Small intestine (tissue), 7 donors: ENCODE measurements around the gene NDUFA5. TPM values are rescaled to one million over a fixed set of nuclear protein-coding genes. Genes with fewer than 3 reads are reported as not detected.
A peak's percentile ranks its signal among the peaks of the same experiment; 100 is the strongest.
"Not testable (repeated sequence)": the region's sequence is repeated elsewhere in the genome, so short reads cannot be mapped to it uniquely, and the experiment has no call there.

ENCODE experiments used
- DNase-seq, 2 donors: peaks; one replicate each; pipeline versions ENCODE4 v3.0.0 to v3.0.0-alpha.2; 2013
- FAIRE-seq: peaks from 2 replicates; lab custom pipeline; 2012; peaks lifted over from hg19 to GRCh38; lab: Jason Lieb, UNC
- H3K27ac ChIP-seq, 3 donors: one replicate each; pipeline ENCODE4 v1.5.1; 2013; ENCODE audit warnings: low read length in 2 of 3, mild to moderate bottlenecking in 2 of 3, control low read depth in 1 of 3, inconsistent platforms in 1 of 3, low read depth in 1 of 3, moderate library complexity in 1 of 3
- H3K27me3 ChIP-seq, 3 donors: one replicate each; pipeline ENCODE4 v1.6.1; 2013; ENCODE audit warnings: low read length in 3 of 3, inconsistent platforms in 1 of 3; ENCODE audit not compliant: control insufficient read depth in 3 of 3, insufficient read depth in 3 of 3
- H3K36me3 ChIP-seq, 3 donors: one replicate each; pipeline ENCODE4 v1.6.1; 2013; ENCODE audit warnings: low read length in 3 of 3, inconsistent platforms in 1 of 3, low read depth in 1 of 3, mild to moderate bottlenecking in 1 of 3, moderate library complexity in 1 of 3; ENCODE audit not compliant: control insufficient read depth in 3 of 3, insufficient read depth in 2 of 3
- H3K4me1 ChIP-seq, 3 donors: one replicate each; pipeline ENCODE4 v1.6.1; 2013; ENCODE audit warnings: low read length in 2 of 3, inconsistent platforms in 1 of 3, low read depth in 1 of 3, mild to moderate bottlenecking in 1 of 3, moderate library complexity in 1 of 3; ENCODE audit not compliant: control insufficient read depth in 3 of 3, insufficient read depth in 2 of 3
- H3K4me3 ChIP-seq, 3 donors: one replicate each; pipeline ENCODE4 v1.5.1; 2013; ENCODE audit warnings: low read length in 3 of 3, control low read depth in 1 of 3, inconsistent platforms in 1 of 3, low read depth in 1 of 3, mild to moderate bottlenecking in 1 of 3, moderate library complexity in 1 of 3
- H3K9me3 ChIP-seq, 2 donors: one replicate each; pipeline ENCODE4 v1.6.1; 2013; ENCODE audit warnings: low read depth in 1 of 2, low read length in 1 of 2; ENCODE audit not compliant: control insufficient read depth in 2 of 2, insufficient read depth in 1 of 2
- WGBS, 3 donors: extraction: QIAGEN DNeasy Blood & Tissue Kit; methylation state at CpG; one replicate each; pipeline ENCODE4 v1.1.7; 2013; 5-methylcytosine and 5-hydroxymethylcytosine counted together
- polyA plus RNA-seq, 4 donors: library from polyadenylated mRNA; stranded (reverse) in 3 of 4; unstranded in 1 of 4; fragments of 200-250 nt in 3 of 4; fragments of 120-200 nt in 1 of 4; gene quantifications; one replicate each; pipeline versions ENCODE4 v1.2.1 to v1.2.3, GENCODE V29; 2013
- donor health status: healthy with polysubstance abuse.
- donor health status: control.
- donor health status: control.
- donor health status: Bipolar disorder and iron deficiency.
- donor health status: healthy.

The NDUFA5 gene
- polyA plus RNA-seq, 4 donors, result 69.4 to 225 (median 135) TPM

- not testable (repeated sequence) for FAIRE-seq, H3K27ac ChIP-seq, H3K4me1 ChIP-seq, H3K4me3 ChIP-seq, H3K9me3 ChIP-seq, H3K36me3 ChIP-seq, DNase-seq
- peaks cover 0 to 20% (median 0%) of the 10 kb centered on the region in 3 donors for H3K27me3 ChIP-seq
- WGBS, 3 donors, result 91 to 95% (median 91%) methylated on average over 13 of the region's 13 CpGs
Measured at GRCh38 chr7:123530035-123530591, 27.5 kb downstream of the NDUFA5 start.

GRCh38 chr7:123528265-123528664 is 29.4 kb downstream of the NDUFA5 start:
- DNase-seq (no peak), FAIRE-seq (no peak)
- Histone ChIP-seq H3K4me1 (no peaks in the 10 kb centered on the region), H3K4me3 (no peak overlapping the region), H3K9me3 (no peaks in the 10 kb centered on the region), H3K27ac (no peak overlapping the region), H3K36me3 (no peaks in the 10 kb centered on the region), H3K27me3 (peaks cover 0 to 13% (median 0%) of the 10 kb centered on the region in 3 donors)
- WGBS, 3 donors, result 55 to 91% (median 81%) methylated on average over 5 of the region's 5 CpGs

- 53 to 80% (median 69%) methylated on average over 9 to 21 of the region's 24 CpGs for WGBS, 3 donors
- DNase-seq, H3K27me3 ChIP-seq, H3K4me3 ChIP-seq, H3K9me3 ChIP-seq, H3K4me1 ChIP-seq, FAIRE-seq, H3K27ac ChIP-seq, H3K36me3 ChIP-seq: not testable (repeated sequence)
Measured at GRCh38 chr7:123527712-123528225, 29.8 kb downstream of the NDUFA5 start.

GRCh38 chr7:123526533-123526932 is 31.1 kb downstream of the NDUFA5 start:
- DNase-seq, H3K27me3 ChIP-seq, FAIRE-seq, H3K27ac ChIP-seq, H3K36me3 ChIP-seq, H3K9me3 ChIP-seq, H3K4me3 ChIP-seq, H3K4me1 ChIP-seq: not testable (repeated sequence)
- WGBS, 3 donors, result 87 to 96% (median 96%) methylated on average over 6 of the region's 7 CpGs

- FAIRE-seq, result no peak
- H3K9me3 ChIP-seq, result no peaks in the 10 kb centered on the region
Measured at GRCh38 chr7:123522066-123522465, 35.6 kb downstream of the NDUFA5 start.

GRCh38 chr7:123505221-123505620 is 52.4 kb downstream of the NDUFA5 start:
- Histone ChIP-seq H3K27ac (no peak overlapping the region), H3K36me3 (no peaks in the 10 kb centered on the region), H3K4me1 (peaks cover 0 to 4% (median 0%) of the 10 kb centered on the region in 3 donors), H3K4me3 (no peak overlapping the region), H3K9me3 (peaks cover 1 to 20% of the 10 kb centered on the region in 2 donors), H3K27me3 (no peaks in the 10 kb centered on the region)
- no peak for FAIRE-seq
- WGBS, 3 donors, result 88 to 100% (median 94%) methylated on average over 2 of the region's 2 CpGs
- DNase-seq, result no peak

More at GRCh38 chr7:123522066-123522465, 35.6 kb downstream of the NDUFA5 start:
- no peak overlapping the region for H3K27ac ChIP-seq
- DNase-seq, result peak; percentile 43 to 45
- no peaks in the 10 kb centered on the region for H3K27me3 ChIP-seq
- H3K4me1 ChIP-seq, result no peaks in the 10 kb centered on the region
- H3K36me3 ChIP-seq, result no peaks in the 10 kb centered on the region
- WGBS, 3 donors, result 14 to 40% (median 32%) methylated on average over 2 of the region's 2 CpGs
- no peak overlapping the region for H3K4me3 ChIP-seq

- no peak for FAIRE-seq
- Histone ChIP-seq H3K4me1 (peaks cover 0 to 4% (median 0%) of the 10 kb centered on the region in 3 donors), H3K9me3 (peaks cover 1 to 20% of the 10 kb centered on the region in 2 donors), H3K27me3 (no peaks in the 10 kb centered on the region), H3K4me3 (no peak overlapping the region), H3K27ac (no peak overlapping the region), H3K36me3 (no peaks in the 10 kb centered on the region)
- WGBS, 3 donors, result 87 to 90% (median 89%) methylated on average over 5 of the region's 5 CpGs
- DNase-seq, result no peak
Measured at GRCh38 chr7:123502201-123502600, 55.4 kb downstream of the NDUFA5 start.

- DNase-seq, result no peak
- no peak overlapping the region for H3K4me3 ChIP-seq
- H3K4me1 ChIP-seq, result peaks cover 0 to 4% (median 0%) of the 10 kb centered on the region in 3 donors
- 83 to 89% (median 83%) methylated on average over 1 of the region's 1 CpG for WGBS, 3 donors
- no peaks in the 10 kb centered on the region for H3K27me3 ChIP-seq
- no peaks in the 10 kb centered on the region for H3K36me3 ChIP-seq
- no peak overlapping the region for H3K27ac ChIP-seq
- FAIRE-seq, result no peak
- H3K9me3 ChIP-seq, result peaks cover 1 to 16% of the 10 kb centered on the region in 2 donors
Measured at GRCh38 chr7:123500878-123501489, 56.6 kb downstream of the NDUFA5 start.
